ENCODE data around the gene GPM6B.

The GPM6B gene

DNA sequence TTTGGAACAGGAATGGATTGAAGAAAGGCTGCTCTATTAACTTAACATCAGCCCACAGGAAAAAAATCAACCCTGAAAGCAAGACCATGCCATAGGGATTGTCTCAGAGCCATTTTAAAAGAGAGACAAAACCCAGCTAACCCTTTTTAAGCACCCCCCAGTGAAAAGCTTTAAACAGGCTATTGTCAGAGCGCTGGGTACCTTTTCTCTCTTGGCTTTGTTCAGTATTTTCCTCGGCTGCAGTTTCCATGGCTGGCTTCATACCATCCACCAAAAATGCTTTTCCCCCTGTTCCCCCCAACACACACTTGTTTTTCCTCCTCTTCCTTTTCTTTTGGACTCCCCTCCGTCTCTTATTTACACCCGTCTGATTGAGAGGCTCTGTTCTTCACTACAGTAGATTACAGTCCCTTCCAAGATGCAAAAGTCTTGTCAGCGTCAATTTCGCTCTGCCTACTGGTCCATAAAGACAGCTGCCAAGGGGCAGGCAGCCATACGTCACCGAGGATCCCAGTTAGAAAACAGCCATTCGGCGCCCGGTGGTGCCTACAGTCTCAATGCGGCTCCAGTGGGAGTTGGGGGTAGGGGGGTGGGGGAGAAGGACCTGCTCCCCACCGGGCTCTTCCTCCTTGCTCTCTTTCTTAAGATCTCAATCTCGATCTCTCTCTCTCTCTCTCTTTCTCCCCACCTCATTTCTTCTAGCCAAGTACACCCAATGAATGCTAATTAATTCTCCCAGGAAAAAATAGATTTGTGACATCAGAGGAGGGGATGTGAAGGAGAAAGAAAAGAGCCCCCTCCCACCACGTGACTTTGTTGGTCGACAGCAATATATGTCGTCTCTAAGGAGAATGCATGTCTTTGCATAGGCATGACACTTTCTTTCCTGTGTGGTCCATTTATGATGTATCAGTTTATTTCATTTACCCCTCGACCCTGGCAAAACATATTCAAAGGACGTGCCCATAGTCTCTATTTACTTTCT lies at the start of gene GPM6B:
Gene GPM6B, minus strand, starts transcription at position 451 of the 985 bp plus-strand sequence. Its CDS starts 189 bp downstream, at position 262.
- DNase-seq = no peak

- no peak for DNase-seq
These were observed 47.4 kb upstream of the GPM6B start for GRCh38 chrX:13864264-13864663.

DNA sequence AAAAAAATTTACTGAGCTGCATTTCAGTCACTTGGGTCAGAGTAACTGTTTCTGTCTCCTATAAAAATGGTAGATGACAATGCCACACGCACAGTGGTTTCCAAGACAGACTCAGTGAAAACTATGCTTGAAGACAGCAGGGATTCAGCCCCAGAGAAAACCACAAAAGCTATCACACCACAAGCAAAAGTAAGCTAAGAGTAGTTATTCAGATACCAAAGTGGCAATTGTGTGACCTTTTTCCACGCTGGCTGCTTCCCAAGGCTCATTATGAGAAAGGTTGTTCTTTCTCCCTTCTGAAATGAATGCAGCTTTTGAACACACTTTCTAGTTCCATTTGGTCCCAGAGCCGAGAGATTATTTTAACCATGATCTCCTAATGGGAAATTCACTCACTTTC lies 46.4 kb upstream of the GPM6B start:
- DNase-seq = no peak

GRCh38 chrX:13859724-13860123 lies 42.8 kb upstream of the GPM6B start:
- no peak for DNase-seq

- no peak for DNase-seq
These were observed 40.9 kb upstream of the GPM6B start for GRCh38 chrX:13857804-13858203.

GRCh38 chrX:13855689-13856450 lies 39.0 kb upstream of the GPM6B start:
- no peak for DNase-seq

DNA sequence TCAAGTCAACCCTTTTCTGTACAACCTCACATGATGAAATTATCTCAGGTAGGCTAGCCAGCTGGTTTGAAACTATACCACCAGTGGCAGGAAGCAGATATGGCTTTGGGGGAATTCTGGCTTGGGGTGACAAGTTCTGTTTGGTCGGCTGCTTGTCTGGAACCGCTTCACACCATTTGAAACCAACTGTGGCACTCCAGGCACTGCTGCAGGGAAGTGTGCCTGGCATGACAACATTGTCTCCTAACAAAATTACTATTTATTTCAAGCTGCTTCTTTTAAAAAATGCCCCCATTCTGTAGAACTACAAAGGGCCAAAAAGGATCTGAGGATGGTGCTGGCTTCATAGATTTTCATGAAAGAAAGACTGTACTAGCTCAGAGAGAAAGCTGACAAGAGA lies 37.1 kb upstream of the GPM6B start:
- no peak for DNase-seq

DNA sequence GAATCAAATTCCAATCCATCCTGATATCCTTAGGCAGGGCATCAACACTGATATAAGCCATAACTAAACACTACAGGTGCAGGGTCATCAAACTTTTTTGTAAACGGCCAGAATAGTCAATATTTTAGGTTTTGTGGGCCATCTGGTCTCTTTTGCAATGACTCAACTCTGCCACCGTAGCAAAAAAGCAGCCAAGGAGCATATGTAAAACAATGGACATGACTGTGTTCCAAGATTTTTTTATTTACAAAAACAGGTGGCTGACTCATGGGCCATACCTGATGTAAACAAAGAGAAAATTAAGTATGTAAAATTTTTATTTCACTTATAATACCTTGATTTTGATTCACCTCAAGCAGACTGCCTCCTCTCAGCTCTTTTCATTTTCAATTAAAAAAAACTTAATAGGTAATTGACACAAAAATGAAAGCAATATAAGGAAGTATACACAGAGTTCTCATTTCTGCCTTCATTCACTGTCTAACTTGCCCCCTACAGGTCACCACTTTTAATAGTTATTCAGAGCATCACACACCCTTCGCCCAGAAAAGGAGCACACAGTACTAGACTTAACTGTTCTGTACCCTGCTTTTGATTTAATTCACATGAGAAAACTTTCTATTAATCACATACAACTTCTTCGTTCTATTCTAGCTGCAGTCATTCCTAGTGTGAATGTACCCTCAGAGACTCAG lies 35.3 kb upstream of the GPM6B start:
- DNase-seq = no peak

GRCh38 chrX:13845721-13846378 lies 29.0 kb upstream of the GPM6B start:
- no peak for DNase-seq

GRCh38 chrX:13843150-13843721 lies 26.3 kb upstream of the GPM6B start:
- no peak for DNase-seq

- no peak for DNase-seq
These were observed 23.2 kb upstream of the GPM6B start for GRCh38 chrX:13840121-13840520.

- no peak for DNase-seq
These were observed 20.4 kb upstream of the GPM6B start for GRCh38 chrX:13837290-13837745.

DNA sequence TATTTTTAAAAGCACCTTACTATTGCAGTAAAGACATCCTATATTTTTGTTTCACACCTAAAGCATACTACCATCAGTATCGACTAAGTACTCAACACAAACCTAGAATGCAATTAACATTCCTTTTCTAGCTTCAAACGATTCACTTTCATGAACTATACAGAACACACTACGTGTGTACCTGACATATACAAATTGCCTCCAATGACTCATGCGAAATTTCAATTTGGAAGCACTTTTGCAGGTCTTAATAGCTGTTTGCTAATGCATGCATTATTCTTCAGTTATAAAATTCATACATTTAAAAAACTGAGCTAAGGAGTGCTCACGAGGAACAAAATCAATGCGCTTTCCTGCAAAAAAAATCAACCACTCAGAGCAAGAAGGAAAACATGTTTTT lies 19.7 kb upstream of the GPM6B start:
- DNase-seq = no peak

GRCh38 chrX:13835825-13836224 lies 18.9 kb upstream of the GPM6B start:
- DNase-seq = no peak

GRCh38 chrX:13834355-13834754 lies 17.5 kb upstream of the GPM6B start:
- DNase-seq = no peak

DNA sequence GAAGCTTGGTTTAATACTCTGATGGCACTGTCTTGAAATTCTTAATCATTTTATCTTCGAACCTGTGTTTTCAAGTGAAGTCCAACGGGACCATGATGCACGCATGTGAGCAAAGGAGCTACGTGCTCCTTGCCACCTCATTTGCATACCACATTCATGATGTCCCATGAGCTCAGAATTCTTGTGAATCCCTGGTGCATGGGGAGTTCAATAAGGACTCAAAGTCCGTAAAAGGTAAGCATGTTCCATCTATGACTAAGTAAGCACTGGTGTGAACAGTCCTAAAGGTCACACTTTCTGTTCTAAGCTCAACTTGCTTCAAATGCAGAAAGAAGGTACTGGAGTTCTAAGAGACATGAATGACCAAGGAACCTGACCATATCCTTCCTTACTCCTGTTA lies 13.1 kb upstream of the GPM6B start:
- DNase-seq = no peak

DNA sequence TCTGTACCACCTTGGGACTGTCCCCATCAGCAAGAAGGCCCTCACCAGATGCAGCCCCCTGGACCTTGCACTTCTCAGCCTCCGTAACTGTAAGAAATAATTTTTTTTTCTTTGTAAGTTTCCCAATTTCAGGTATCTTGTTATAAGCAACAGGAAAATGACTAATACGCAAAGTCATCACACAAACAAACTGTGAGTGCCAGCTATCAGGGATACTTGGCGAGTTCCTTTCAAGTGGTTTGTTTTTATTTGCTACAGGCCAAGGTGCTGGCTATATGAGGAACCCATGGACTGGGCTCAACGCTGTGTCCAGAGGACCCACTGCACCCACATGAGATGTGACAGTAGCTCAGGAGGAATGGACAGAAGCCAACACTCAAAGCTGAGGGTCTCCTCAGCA lies 11.5 kb upstream of the GPM6B start:
- DNase-seq = no peak

GRCh38 chrX:13827298-13828090 lies 10.6 kb upstream of the GPM6B start:
- no peak for DNase-seq

- DNase-seq = no peak
These were observed 9.9 kb upstream of the GPM6B start for GRCh38 chrX:13826770-13827169.

- DNase-seq = no peak
These were observed 8.4 kb upstream of the GPM6B start for GRCh38 chrX:13825178-13825762.

DNA sequence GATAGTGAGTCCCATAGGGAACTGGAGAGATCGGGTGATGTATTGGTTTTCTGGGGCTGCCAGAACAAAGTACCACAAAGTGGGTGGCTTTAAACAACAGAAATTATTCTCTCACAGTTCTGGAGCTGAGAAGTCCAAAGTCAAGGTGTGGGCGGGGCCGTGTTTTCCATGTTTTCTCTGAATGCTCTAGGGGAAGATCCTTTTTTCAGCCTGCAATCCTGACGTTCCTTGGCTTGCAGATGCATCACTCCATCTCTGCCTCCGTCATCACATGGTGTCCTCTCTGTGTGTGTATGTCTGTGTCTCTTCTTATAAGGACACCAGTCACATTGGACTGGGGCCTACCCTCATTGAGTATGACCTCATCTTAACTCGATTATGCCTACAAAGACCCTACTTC lies 7.9 kb upstream of the GPM6B start:
- DNase-seq = no peak

All from KG1 (cell line).